DND-41 (cell line): Measurements from ENCODE around the gene TSSK6.

Experiments
- CTCF ChIP-seq: IDR thresholded peaks from 2 replicates; pipeline ENCODE4 v1.5.1; 2012; ENCODE audit warnings: borderline replicate concordance, low read length, moderate library complexity, mild to moderate bottlenecking; ENCODE audit not compliant: poor library complexity, severe bottlenecking; ENCODE audit errors: extremely low read depth
- EZH2 ChIP-seq: IDR thresholded peaks from 3 replicates; pipeline ENCODE4 v1.6.1; 2012; ENCODE audit warnings: borderline replicate concordance, low read depth, mild to moderate bottlenecking, moderate library complexity, low read length, inconsistent platforms; ENCODE audit not compliant: severe bottlenecking

- TF ChIP-seq CTCF (no peak), EZH2 (no peak)
These were observed 28.3 kb upstream of the TSSK6 start for GRCh38 chr19:19543640-19544039.
